GM21515 (cell line): ENCODE results near the gene ADK.

ENCODE experiments used
- ATAC-seq: cut with Tn5 transposase; IDR thresholded peaks from one replicate; pipeline ENCODE4 v1.9.1; 2021; ENCODE audit not compliant: unreplicated experiment

Gene ADK

DNA sequence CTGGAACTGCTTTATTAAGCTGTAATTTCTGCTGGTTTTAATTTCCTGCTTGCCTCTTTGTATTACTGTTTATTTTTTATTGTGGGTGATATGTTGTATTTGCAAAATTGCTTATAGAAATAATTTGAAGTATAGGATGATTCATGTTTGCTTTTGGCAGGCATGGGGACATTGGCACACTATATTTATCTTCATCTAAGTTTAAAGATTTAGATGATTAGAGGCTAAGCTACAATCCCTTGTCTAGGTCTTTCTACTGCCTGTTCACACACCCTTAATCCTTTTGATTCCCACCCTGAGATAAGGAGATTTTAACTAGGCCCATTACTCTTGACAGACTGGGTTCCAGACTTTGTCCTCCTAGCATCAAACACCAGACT, 492.6 kb downstream of the ADK start:
- ATAC-seq, result no peak

DNA sequence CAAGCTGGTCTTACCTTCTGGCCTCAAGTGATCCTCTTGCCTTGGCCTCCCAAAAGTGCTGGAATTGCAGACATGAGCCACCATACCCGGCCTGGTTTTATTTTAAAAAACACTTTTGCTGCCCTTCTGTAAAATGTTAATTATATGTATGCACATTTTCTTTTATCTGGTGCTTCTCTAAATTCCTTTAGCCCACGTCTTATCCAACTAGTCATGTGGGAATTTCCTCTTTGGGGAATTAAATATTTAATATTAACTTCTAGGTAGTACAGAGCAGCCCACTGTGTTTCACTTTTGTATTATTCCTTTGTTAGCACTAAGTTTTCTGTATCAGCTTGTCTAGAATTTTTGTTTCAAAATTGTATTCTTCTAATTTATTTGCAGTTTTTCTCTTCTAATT, 493.7 kb downstream of the ADK start:
- no peak for ATAC-seq

DNA sequence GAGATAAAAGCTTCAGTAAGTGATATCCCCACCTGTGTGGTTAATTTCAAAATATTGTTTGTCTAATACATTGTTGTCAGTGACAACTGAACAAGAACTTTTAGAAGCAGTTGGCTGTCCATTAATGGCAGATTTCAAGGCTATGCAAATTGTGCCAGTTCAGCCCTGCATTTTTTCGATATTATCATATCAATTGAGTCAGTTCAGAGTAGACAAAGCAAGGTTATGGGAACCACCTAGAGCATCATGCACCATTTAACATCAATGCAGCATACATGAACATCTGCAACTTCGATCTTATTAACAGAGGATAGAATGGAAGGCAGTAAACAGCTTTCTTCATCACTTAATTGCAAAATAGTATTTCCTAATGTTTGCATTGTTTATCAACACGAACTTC, 494.7 kb downstream of the ADK start:
- ATAC-seq, result no peak

DNA sequence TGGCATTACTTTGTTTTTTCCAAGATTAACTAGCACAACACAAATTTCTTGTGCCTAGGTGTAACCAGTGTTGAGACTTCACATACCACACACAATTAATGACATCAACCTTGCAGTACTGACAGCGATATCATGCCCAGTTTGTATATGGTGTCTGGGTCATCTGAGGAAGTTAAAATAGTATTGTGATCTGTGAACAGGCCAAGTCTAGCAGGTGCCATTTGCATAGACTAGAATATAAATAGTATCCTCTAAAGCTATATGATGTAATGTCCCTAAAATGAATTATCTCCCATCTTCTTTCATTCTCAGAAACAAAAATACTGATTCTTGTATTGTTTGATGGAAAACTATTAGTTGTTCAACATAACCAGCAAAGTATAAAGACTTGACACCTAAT, 499.6 kb downstream of the ADK start:
- ATAC-seq, result no peak

DNA sequence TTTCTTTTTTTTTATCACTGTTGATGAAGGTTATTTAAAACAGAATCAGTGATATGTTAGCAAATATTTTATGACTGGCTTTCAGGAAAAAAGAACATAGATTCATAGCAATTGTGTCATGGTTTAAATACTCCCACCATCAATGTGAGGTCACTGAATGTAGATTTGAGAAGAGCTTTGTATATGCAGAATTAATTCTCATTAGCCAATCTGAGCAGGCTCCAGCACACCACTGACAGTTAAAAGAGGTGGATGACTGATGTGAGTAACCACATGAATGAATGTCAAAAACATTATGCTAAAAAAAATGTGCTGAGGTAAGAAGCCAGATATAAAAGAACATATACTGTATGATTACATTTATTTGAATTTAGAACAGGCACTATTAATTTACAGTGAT, 500.5 kb downstream of the ADK start:
- ATAC-seq, result no peak

DNA sequence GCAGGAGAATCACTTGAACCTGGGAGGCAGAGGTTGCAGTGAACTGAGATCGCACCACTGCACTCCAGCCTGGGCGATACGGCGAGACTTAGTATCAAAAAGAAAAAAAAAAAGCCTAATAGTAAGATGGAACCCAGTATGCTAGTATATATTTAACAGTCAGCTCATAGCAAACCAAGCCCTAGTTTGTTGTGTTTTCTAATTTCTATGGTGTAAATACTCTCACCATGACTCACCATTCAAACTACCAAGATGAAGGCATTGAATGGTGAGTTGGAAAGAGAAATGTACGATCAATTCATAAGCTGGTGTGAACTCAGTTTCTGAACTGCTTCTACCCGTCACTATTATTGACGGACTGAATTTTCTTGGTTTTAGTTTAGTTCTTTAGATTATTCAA, 501.6 kb downstream of the ADK start:
- ATAC-seq, result no peak

DNA sequence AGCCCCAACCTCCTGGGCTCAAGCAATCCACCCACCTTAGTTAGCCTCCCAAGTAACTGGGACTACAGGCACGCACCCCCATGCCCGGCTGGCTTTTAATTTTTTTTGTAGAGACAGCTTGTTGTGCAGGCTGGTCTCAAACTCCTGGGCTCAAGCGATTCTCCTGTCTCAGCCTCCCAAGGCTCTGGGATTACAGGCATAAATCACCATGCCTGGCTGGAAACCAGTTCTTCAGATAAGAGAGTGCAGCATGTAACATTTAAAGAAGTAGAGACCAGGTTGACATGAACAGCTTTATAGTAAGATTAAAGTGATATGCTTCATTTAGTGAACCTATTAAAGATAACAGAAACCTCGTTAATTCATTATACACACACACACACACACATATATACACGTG, 507.5 kb downstream of the ADK start:
- ATAC-seq, result no peak

DNA sequence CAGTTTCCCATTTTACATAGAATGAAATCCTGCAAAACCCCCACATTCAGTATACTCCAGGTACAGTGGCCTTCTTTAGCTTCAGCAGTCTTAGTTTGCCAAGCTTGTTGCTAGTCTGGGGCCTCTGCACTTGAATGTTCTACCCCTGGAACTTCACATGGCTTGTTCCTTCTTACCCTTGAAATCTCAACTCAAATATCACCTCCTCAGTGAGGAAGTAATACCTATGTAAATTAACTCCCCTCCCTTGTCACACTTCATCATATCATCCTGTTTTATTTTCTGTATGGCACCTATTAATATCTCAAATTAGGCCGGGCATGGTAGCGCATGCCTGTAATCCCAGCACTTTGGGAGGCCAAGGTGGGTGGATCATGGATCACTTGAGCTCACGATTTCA, 511.6 kb downstream of the ADK start:
- no peak for ATAC-seq

DNA sequence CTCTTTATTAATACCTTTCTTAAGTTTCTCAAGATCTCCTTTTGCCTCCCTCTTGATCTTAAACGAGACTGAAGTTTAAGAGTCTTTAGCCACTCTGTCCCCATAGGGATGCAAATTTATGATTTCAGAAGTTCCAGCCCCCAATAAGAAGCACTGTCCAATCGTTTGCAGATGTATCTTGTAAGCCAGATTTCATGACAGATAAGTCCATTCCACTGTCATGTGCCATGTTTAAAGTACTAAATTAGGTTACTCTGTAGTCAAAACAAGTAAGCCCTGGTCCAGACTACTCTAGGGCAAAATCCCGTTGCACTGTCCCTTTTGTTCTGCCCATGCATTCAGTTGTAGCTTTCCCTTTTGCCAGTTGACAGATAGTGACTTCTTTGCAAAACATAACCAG, 518.2 kb downstream of the ADK start:
- no peak for ATAC-seq

DNA sequence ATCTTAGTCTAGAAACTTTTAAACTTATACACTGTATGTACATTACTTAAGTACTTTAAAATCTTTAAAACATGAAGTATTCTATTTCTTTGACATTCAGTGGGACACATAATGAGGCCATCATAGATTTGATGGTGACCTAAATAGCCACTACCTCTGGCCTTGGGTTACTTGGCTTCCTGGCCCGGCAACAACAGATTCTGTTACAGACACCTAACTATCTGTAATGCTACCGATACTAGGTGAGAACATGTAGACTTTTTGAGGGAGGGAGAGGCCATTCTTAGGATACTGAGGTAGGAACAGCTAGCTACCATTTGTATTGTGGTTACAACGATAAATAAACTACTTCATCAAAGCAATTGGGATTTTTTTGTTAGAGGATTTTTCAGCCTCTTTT, 520.7 kb downstream of the ADK start:
- ATAC-seq, result no peak

DNA sequence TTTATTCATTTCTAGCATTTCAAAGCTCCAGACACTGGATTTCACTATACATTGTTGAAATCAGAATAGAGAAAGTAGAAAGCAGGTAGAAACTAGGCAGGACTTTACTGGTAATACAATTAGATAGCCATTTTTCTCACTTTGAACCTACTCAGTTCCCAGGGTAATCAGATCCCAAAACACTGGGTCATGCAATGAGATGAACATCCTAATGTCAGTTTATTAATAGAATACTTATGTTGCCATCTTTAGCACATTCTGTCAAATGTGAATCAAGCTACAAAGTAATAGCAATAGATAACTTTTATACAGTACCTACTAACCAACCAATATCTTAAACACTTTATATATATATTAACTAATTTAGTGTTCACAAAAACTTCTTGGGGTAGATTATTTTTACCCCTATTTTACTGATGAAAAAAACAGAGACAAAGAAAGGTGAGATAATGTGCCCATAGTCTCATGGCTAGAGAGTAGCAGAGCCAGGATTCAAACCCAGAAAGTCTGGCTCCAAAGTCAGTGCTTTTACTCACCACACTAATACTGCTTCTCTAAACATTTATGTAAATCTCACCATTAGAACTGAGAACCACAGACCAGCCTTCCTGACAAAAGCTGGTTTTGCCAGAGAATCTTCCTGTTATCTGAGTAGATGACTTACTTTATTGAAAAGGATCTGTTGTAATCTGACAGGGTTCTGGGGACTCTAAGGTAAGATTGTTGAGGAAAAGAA, 521.6 kb downstream of the ADK start:
- ATAC-seq, result no peak

DNA sequence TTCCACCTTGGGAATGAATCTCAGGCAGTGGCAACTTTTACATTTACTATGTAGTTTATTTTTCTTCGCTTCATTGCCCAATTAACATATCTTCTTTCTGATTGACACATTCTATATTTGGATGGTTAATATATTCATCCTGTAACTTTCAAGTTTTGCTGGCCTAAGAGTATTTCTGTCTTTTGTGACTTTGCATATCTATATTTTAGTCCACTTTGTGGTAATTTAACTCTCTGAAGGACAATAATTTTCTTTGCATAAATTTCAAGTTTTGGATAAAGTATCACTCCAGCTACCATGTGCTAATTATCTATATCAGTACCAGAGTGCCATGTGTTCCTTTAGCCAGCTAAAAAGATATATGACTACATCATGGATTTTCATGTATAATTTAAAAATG, 523.9 kb downstream of the ADK start:
- ATAC-seq, result no peak

DNA sequence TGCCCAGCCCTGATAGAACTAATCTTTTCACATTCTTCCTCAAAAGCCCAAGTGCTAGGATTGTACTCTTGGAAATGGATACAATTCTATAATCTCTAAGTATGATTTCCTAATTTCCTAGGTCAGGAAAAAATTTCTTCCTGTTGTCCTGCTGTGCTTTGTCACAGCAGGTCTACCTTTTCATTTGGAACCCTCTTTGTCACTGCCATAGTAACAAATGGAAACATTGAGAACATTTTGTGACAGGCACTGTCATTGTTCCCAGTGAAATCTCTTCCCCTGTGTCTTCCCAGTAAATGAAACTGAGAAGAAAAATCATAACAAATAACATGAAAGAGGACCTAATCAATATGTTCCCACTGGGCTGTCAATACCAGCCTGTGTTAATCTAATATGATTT, 524.5 kb downstream of the ADK start:
- no peak for ATAC-seq

DNA sequence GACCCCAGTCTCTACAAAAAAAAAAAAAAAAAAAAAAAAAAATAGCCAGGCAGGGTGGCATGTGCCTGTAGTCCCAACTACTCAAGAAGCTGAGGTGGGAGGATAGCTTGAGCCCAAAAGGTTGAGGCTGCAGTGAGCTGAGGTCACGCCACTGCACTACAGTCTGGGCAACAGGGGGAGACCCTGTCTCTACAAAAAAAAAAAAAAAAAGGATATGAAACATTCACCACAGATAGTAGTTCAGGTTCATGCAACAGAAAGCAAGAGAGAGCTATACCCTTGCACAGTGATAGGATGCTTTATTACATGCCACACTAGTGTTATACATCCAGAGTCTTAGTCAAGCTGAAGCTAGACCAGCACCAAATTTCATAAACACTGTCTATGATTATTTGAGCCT, 526.9 kb downstream of the ADK start:
- peak; percentile 83 for ATAC-seq

DNA sequence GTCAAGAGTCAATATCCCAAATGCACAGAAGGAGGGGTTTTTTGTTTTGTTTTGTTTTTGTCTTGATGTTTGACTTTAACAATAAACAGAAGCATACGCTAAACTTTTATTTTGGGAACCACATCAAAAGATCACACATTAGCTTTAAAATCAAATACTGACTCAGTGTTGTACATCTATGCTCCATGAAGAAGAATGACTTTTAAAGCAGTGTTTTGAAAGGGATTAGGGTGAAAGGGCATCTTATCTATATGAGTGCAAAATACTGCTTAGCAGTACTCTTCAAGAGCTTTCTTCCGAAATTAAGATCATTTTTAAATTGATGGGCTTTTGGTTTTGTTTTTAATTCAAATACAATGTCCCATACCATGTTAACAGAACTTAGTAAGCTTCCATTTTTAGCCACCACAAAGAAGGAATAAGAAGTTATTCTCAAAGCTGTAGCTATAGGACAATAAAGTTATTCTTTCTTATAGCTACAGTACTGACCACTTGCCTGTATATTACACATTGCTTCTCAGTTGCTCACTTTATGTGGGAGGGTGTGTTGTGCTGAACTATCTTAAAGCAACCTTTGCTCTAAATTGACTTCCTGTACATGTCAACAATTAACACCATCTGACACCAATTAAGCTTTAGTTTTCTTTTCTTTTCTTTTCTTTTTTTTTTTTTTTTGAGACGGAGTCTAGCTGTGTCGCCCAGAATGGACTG, 531.1 kb downstream of the ADK start:
- no peak for ATAC-seq

DNA sequence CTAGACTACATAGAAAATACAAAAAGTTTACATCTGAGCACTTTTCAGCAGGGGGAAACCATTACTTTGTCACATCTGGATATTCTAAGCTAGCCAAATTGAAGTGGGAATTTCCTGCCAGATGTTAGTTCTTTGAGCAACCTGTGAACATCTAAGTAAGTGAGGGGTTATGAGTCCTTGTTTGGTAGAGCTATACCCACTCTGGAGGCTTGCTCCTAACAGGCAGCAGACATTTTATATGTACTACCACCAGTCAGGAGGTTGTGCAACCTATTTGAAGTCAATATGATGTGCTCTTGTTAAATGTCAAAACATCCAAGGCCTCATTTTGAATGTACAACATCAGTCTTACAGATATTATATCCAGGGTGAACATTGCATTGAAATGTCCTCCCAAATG, 532.0 kb downstream of the ADK start:
- ATAC-seq, result no peak

DNA sequence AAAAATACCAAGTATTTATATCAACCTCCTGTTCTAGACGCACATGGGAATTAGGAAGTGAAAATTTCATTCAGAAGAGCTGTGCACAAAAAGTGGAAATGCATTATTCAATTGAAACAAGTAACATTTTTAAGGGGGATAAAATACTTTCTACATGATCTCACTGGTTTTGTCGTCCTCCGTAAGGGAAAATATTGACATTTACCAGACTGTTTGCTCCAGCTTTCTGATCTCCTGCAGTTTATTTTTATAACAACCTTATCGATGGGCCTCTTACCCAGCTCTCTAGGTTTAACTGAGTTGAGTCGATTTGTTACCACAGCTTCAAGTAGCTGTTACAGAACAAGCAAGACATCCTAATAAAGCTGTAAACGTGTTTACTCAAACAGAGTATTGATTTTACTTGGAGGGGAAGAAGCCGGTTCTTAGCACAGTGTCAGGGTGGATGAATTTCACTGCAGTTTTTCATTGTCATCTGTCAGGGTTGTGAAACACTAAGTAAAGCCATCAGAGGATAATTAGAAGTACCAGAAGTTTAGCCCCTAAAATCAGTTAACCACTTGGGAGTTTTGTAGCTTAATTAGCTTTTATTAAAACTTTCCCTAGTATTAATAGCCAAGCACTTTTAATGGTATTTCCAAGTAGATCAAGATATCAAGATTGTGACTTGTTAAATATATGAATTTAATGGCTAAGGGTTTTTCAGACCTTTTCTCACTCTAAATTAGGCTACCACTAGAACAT, 532.8 kb downstream of the ADK start:
- ATAC-seq, result no peak

DNA sequence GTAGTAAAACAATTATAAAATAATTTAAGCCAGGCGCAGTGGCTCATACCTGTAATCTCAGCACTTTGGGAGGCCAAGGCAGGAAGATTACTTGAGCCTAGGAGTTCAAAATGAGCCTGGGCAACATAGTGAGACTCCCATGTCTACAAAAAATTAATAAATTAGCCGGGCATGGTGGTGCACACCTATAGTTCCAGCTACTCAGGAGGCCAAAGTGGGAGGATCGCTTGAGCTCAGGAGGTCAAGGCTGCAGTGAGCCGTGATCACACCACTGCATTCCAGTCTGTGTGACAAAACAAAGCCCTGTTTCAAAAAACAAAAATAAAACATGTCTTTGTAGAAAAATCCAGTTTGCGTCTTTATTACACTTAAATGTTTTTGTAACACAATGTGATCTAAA, 533.4 kb downstream of the ADK start:
- no peak for ATAC-seq

DNA sequence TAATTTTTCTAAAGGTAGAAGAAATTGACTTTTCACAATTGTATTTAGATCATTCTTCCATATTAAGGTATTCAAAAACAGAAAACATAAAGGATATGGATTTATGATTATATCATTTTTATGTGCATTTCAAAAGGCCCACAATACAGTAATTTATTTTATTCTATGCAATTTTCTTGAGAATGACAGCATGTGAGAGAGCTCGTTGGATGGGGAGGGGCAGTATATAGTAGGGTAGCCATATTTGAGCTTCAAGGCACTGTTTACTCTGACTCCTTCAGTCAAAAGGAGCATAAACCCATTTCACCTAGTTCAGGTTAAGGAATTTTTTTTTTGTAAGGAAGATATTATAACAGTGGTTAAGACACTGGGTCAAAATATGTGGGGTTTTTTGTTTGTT, 534.5 kb downstream of the ADK start:
- no peak for ATAC-seq

DNA sequence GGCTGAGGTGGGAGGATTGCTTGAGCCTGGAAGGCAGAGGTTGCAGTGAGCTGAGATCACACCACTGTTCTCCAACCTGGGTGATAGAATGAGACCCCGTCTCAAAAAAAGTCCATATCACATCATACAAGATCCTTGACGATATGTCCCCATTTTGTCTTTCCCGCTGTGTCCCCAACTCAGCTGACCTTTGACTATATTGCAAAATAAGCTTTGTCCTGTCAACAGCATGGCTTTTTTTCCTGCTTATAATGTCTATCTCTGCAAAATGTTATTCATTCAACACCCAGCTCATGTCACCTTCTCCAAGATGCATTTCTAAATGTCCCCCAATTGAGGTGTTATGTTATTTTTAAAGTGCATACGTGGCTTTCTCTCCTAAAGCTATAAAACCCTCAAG, 539.4 kb downstream of the ADK start:
- ATAC-seq, result no peak

DNA sequence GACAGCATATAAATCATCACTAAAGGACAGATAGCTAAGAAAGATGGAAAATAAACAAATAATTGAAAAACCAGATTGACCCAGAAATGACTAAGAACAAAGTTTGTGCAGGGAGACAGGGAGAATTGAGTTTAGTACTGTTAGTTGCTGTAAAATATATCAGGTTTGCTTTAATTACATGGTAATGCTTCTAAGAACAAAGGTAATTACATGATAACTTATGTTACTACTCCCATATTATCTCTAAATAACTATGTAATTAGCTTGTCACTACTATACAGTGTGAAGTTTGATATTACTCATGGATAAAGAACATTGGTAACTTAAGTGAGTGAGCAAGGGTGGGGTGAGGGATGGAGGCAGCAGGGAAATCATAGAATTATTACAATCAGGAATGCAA, 540.1 kb downstream of the ADK start:
- no peak for ATAC-seq

DNA sequence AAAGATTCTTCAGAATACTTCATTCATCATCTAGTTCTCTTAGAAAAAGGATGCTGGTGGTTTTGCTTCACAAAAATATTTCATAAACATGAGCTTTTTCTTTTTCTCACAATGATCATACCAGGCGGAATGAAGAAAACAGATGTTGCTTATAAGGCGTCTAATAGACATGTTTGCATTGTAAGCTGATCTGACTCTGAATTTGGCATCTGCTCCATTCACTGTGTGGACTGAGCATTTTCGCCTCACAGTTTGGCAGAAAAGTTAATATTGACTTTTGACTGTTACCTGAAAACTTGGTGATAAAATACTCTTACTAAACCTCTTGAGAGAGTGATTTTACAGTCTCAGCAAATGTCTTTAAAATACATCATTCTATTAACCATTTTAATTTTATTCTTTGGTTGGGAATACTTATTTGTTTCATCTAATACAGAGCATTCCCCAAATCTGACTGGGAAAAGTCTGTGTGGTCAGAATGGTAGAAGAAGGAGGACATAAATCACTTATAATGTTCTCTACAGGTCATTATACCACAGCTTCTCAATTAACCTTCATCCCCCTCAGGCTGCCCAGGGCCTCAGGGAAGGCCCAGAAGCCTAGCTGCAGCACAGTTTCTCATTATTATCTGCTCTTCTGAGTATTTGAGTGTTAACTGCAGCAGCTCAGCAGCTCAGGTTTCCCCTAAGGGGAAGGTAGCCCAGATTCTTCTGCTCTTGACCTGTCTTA, 553.8 kb downstream of the ADK start:
- no peak for ATAC-seq
